Measurements from ENCODE around the gene IKZF1.

Gene IKZF1

DNA sequence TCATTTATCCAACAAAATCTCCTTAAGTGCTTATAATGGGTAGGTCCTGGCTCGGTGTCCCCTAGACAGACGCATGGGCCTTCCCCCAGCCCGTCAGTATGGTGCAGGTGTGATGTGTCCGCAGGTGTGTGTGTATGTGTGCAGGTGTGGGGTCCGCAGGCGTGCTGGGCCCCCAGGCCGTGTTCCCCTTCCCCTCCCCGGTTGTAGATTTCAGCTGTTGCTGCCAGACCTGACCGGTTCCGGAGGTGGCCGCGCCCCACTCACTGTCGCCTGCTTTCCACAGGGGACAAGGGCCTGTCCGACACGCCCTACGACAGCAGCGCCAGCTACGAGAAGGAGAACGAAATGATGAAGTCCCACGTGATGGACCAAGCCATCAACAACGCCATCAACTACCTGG, 95.1 kb downstream of the IKZF1 start:
- DNase-seq: no peak
- intact Hi-C loops (cut with DNase I): no loop called here

DNA sequence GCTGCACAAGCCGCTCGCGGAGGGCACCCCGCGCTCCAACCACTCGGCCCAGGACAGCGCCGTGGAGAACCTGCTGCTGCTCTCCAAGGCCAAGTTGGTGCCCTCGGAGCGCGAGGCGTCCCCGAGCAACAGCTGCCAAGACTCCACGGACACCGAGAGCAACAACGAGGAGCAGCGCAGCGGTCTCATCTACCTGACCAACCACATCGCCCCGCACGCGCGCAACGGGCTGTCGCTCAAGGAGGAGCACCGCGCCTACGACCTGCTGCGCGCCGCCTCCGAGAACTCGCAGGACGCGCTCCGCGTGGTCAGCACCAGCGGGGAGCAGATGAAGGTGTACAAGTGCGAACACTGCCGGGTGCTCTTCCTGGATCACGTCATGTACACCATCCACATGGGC, 95.6 kb downstream of the IKZF1 start:
- intact Hi-C loops (cut with DNase I): no loop called here
- DNase-seq: peak in 1 of 10 donors; percentile 21

GRCh38 chr7:50404392-50404791, 99.9 kb downstream of the IKZF1 start:
- intact Hi-C loops (cut with DNase I): no loop called here
- no peak for DNase-seq

- DNase-seq: no peak
- intact Hi-C loops (cut with DNase I): no loop called here
Measured at GRCh38 chr7:50405221-50405620, 100.7 kb downstream of the IKZF1 start.

- intact Hi-C loops (cut with DNase I): no loop called here
- DNase-seq: no peak
Measured at GRCh38 chr7:50406935-50407334, 102.4 kb downstream of the IKZF1 start.

DNA sequence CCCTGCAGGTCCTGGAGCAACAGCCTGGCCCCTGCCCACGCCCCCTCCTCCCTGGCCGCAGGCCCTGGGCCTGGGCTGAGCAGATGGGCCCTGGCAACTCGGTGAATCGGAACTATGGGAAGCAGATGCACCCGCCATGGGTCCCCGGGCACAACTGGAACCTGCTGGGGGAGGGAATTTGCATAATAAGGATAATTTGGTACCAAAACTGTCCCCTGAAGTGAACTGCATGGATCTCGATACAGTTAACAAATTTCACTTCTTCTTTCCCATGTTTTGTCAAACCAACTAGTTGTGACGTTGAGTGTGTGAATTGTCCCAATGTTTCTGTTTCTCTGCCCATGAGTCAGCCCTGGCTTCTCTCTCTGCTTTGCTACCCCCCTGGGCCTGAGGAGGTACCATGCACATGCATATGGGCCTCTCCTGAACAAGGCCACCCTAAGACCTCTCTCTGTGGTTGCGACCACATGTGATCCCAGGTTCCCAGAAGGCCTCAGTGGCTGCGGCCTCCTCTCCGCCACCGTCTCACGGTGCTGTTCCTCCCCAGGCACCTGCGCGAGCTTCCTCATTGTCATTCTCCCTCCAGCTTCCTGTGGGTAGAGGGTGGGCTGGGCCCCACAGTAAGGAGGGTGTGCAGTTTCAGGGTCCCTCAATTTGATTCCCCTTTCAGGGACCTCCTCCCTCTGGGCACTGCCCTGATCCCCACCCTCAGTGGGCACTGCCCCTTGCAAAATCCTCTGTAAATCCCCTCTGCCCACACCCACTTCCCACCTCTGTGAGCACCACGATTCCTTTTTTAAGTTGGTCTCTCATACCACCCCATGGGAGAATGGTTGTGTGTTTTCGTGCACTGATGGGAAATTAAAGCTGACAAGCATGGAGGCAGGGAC, 105.6 kb downstream of the IKZF1 start:
- DNase-seq: no peak
- intact Hi-C loops (cut with DNase I): no loop called here

DNA sequence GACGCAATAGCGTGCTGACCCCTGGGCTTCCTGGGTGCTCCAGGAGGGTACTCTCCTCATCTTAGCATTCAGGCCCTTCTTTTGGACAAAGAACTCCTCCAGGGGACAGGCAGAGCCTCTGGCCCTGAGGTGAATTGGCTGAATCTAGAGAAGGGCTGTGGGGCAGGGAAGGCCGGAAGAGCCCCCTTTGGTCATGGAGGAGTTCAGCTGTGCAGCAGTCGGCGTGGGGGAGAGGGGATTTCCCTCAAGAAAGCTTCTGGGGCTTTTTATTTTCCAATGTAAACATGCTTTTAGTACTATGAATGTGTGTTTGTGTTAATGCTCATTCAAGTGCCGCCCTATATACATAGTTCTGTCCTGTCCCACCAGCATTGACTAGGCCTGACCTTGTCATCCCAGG, 106.8 kb downstream of the IKZF1 start:
- no peak for DNase-seq
- intact Hi-C loops (cut with DNase I): no loop called here

DNA sequence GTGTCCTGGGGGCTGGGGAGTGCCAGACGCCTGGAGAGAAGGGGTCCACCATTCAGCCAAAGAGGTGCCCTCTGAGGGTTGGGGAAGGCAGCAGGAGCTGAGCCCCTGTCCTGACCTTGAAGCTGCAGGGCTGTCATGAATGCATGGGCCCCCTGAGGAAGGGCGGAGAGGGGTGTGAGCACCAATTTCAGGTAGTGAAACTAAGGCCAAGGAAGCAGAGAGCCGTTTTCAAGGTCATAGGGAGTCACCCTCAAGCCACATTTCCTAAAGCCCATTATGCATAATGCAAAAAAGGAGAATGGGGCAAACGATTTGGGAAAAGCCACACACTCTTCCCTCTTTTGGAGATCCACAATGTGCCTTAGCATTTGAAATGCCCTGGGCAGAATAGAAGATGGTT, 108.5 kb downstream of the IKZF1 start:
- intact Hi-C loops (cut with DNase I): no loop called here
- DNase-seq: no peak

GRCh38 chr7:50413561-50413960, 109.0 kb downstream of the IKZF1 start:
- intact Hi-C loops (cut with DNase I): no loop called here

GRCh38 chr7:50415844-50416364, 111.4 kb downstream of the IKZF1 start:
- no peak for DNase-seq
- intact Hi-C loops (cut with DNase I): loop anchor here (5.0 kb wide), 1 partner anchor 209 kb away; no protein-coding TSS in a partner anchor

More at GRCh38 chr7:50413561-50413960, 109.0 kb downstream of the IKZF1 start:
- DNase-seq: no peak

GRCh38 chr7:50416527-50417182, 112.1 kb downstream of the IKZF1 start:
- intact Hi-C loops (cut with DNase I): loop anchor here (5.0 kb wide), 1 partner anchor 209 kb away; no protein-coding TSS in a partner anchor
- DNase-seq: no peak

DNA sequence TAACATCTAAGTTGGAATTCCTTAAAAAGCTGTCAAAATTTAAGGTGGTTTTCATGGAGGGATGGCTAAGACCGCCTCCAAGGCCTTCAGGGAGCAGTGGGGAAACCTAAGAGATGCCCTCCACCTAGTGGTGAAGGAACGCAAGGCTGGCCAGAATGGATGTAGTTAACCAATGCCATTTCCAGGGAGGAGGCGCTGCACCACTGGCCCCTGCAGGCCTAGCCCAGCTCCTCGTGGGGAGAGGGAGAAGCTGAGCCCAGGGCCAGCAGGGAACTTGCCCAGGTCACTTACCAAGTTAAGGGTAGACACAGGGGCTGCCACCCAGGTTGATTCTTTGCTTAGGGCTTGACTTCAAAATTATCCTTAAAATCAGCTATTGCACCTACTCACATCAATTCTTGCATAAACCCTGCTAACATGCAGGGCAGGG, 113.6 kb downstream of the IKZF1 start:
- peak; percentile 36 to 94 (median 70) for DNase-seq
- intact Hi-C loops (cut with DNase I): loop anchor here (2.0 to 5.0 kb wide), 2 partner anchors 211 to 275 kb away; no protein-coding TSS in a partner anchor

DNA sequence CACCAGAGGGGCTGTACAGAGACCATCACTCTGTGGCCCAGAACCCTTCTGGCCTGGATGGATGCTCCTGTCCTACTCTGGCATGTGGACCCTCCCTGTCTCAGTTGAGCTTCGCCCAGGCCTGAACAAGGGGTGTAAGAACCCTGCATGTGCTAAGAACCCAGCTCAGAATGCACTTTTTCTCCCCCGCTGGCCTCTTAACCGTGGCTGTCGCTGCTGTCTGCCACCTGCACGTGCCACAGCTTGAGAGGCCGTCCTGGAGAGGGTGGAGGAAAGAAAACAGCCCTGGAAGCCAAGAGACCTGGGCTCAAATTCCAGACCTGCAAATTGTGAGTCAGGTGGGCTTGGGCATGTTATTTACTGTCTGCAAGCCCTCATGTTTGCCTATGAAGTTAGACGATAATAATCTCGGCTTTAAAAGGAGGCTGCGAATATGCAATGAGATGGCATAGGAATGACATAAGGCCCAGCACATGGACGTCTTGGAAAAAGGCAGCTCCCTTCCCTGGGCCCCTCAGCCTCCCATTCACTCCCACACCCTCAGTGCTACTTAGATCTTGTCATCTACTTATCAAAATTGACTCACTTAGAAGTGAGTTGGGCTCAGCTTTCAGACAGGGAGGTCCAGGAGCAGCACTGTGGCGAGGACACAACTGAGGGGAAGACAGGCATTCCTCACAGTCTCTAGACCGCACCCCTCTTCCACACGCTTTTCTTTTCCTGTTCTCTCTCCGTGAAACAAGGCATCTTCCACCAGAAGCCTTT, 114.2 kb downstream of the IKZF1 start:
- intact Hi-C loops (cut with DNase I): loop anchor here (2.0 to 5.0 kb wide), 2 partner anchors 211 to 276 kb away; no protein-coding TSS in a partner anchor
- DNase-seq: no peak

DNA sequence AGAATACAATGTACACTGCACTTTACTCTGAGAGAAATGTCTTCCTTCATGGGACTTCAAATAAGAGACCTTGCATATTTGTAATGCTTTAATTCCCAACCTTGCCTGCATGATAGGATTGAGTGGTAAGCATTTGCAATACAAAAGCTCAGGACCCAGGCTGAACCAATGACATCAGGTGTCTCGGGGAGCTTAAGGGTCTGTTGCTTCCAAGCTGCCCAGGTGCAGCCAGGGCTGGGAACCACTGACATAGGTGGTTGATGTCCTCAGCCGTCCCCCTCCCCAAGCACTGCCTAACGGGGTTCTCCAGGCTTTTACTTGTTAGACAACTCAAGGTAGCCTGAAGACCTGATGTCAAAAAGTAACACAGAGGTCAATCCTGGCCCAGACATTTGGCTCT, 116.5 kb downstream of the IKZF1 start:
- intact Hi-C loops (cut with DNase I): no loop called here

DNA sequence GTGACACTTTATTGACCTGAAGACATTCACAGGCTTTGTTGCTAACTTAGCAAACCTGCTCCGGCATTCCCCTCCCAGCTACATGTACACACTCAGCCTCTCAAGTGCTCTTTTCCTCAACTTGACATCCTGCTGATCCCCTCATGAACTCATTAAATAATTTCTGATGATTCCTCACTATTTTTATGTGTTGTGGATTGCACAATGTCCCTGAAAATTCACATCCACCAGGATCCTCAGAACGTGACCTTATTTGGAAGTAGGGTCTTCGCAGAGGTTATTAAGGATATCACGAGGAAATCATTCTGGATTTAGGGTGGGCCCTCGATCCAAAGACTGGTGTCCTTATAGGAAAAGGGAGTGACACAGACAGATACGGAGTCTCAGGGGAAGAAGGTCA, 118.3 kb downstream of the IKZF1 start:
- intact Hi-C loops (cut with DNase I): no loop called here
- no peak for DNase-seq

More for the DNA sequence above, 116.5 kb downstream of the IKZF1 start:
- DNase-seq: no peak

DNA sequence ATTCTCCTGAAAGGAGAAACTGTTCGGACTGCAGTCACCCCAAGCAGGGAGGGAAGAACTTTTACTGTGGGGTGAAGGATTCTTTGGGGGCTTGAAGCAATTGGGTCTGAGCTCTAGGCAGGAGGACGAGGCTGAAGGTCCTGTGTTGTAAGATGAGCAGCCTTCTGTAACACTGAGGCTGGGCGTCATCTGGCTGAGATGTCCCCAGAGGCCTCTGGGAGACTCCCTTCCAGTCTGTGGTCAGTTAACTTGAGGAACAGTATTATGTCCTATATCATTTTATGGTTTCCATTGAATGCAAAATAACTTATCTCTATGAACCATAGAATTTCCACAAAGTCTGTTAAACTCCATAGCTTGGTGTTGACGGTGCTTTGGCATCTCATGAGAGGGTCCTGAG, 119.3 kb downstream of the IKZF1 start:
- intact Hi-C loops (cut with DNase I): no loop called here
- no peak for DNase-seq

DNA sequence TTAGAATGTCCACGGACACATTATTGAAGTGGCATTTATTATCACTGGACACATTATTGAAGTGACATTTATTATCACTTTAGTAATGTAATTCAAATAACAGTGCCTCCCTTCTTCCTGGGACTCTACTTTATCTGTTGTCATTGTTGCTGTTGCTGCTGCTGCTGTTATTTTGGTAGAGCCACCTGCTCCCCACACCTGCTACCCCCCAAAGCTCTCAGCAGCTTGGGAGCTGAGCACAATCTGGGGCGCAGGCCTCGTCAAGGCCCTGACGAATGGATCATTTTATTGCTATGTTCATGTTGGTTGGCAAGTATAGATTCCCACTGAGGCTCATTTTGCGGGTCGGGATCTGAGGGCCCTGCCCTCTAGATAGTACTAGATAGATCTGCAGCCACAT, 120.8 kb downstream of the IKZF1 start:
- intact Hi-C loops (cut with DNase I): no loop called here
- DNase-seq: no peak

DNA sequence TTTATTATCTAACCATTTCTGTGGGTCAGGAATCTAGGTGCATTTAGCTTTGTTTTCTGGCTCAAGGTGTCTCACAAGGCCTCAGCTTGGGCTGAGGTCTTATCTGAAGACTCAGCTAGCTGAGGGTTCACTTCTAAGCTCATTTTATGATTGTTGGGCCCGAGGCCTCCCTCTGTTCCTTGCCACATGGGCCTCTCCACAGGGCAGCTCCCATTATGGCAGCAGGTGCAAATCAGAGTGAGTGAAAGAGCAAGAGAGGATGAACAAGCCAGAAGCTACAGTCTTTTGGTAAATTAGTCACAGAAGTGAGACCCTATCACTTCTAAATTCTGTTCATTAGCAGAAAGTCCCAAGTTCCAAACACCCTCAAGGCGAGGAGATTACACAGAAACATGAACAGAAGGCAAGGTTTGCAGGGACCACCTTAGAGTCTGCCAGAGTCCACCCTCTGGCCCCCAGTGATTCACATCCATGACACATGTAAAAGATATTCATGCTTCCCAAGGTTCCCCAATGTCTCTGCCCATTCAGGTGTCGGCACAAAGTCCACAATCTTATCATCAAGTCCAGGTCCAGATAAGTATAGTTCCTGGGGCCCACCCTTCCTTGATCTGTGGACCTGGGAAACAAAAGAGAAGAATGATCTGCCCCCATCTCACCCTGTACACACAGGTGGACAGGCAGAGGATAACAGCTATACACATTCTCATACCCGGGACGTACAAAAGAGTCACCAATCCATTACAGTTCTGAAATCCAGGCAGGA, 121.9 kb downstream of the IKZF1 start:
- intact Hi-C loops (cut with DNase I): no loop called here
- DNase-seq: no peak

DNA sequence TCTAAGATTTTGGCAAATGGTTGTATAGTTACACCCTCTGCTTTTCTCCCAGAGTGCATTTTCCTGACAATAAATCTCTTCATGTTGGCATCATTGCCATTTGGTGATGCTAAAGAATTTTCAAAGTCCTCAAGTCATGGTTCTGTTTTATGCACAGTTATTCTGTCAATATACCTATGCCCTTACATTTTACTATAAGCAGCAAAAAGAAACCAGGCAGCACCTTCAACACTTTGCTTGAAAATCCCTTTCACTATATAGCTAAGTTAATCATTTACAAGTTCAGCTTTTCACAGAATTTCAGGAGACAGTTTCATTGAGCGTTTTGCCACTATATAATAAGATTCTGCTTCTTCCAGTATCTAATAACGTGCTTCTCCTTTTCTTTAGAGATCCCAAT, 123.0 kb downstream of the IKZF1 start:
- intact Hi-C loops (cut with DNase I): no loop called here
- no peak for DNase-seq

GRCh38 chr7:50428911-50429310, 124.4 kb downstream of the IKZF1 start:
- intact Hi-C loops (cut with DNase I): no loop called here
- no peak for DNase-seq

Data from posterior cingulate gyrus (tissue), 11 donors.